ENCODE results near the gene SH3GLB1. TPM values are rescaled to one million over a fixed set of nuclear protein-coding genes. Genes with fewer than 3 reads are reported as not detected.

SH3GLB1 gene
- polyA plus RNA-seq, 6 donors from 2014 or later, result 34.7 to 52.8 (median 45.6) TPM

- Mint-ChIP-seq H3K27ac (peak overlapping the region in 3 of 6 donors; percentile 7 to 8 (median 8)), H3K27me3 (peaks cover 0 to 4% (median 0%) of the 10 kb centered on the region in 3 donors), H3K9me3 (no peaks in the 10 kb centered on the region), H3K4me3 (no peak overlapping the region), H3K36me3 (peaks cover 16% of the 10 kb centered on the region in 2 donors), H3K4me1 (no peaks in the 10 kb centered on the region)
- no peak for ATAC-seq (ENCODE audit: low read depth in 2 of 2)
- no peak for DNase-seq
These were observed 44.4 kb downstream of the SH3GLB1 start for GRCh38 chr1:86748622-86749373.

GRCh38 chr1:86750076-86750475 is 45.7 kb downstream of the SH3GLB1 start:
- Mint-ChIP-seq H3K4me1 (peaks cover under 1 to 5% (median 4%) of the 10 kb centered on the region in 3 donors), H3K36me3 (peaks cover 10 to 11% of the 10 kb centered on the region in 2 donors), H3K9me3 (no peaks in the 10 kb centered on the region), H3K27ac (peak overlapping the region in 1 of 6 donors; percentile 6), H3K4me3 (no peak overlapping the region), H3K27me3 (peaks cover 3 to 16% (median 6%) of the 10 kb centered on the region in 3 donors)
- no peak for DNase-seq
- no peak for ATAC-seq (ENCODE audit: low read depth in 2 of 2)

- no peak for ATAC-seq (ENCODE audit: low read depth in 2 of 2)
- H3K27me3 Mint-ChIP-seq, result peaks cover 5 to 16% (median 6%) of the 10 kb centered on the region in 3 donors
- H3K4me1 Mint-ChIP-seq, result peaks cover 4 to 9% (median 5%) of the 10 kb centered on the region in 3 donors
- no peak for DNase-seq
- H3K27ac Mint-ChIP-seq, result peak overlapping the region in 1 of 6 donors; percentile 6
- peaks cover 8 to 10% of the 10 kb centered on the region in 2 donors for H3K36me3 Mint-ChIP-seq
- H3K9me3 Mint-ChIP-seq, result no peaks in the 10 kb centered on the region
- no peak overlapping the region for H3K4me3 Mint-ChIP-seq
These were observed 46.2 kb downstream of the SH3GLB1 start for GRCh38 chr1:86750530-86750929.

- no peak for ATAC-seq (ENCODE audit: low read depth in 2 of 2)
- H3K36me3 Mint-ChIP-seq, result peaks cover 0 to 7% of the 10 kb centered on the region in 2 donors
- H3K4me3 Mint-ChIP-seq, result no peak overlapping the region
- no peaks in the 10 kb centered on the region for H3K9me3 Mint-ChIP-seq
- H3K4me1 Mint-ChIP-seq, result peaks cover 7 to 15% (median 10%) of the 10 kb centered on the region in 3 donors
- no peak overlapping the region for H3K27ac Mint-ChIP-seq
- DNase-seq, result no peak
- peaks cover 6 to 16% (median 9%) of the 10 kb centered on the region in 3 donors for H3K27me3 Mint-ChIP-seq
These were observed 47.5 kb downstream of the SH3GLB1 start for GRCh38 chr1:86751923-86752322.

- no peaks in the 10 kb centered on the region for H3K36me3 Mint-ChIP-seq
- no peak for ATAC-seq (ENCODE audit: low read depth in 2 of 2)
- H3K4me1 Mint-ChIP-seq, result peaks cover 7 to 15% (median 10%) of the 10 kb centered on the region in 3 donors
- H3K4me3 Mint-ChIP-seq, result no peak overlapping the region
- peaks cover 9 to 16% (median 11%) of the 10 kb centered on the region in 3 donors for H3K27me3 Mint-ChIP-seq
- H3K9me3 Mint-ChIP-seq, result no peaks in the 10 kb centered on the region
- DNase-seq, result no peak
- no peak overlapping the region for H3K27ac Mint-ChIP-seq
These were observed 49.3 kb downstream of the SH3GLB1 start for GRCh38 chr1:86753700-86754099.

- ATAC-seq (ENCODE audit: low read depth in 2 of 2), result no peak
These were observed 50.0 kb downstream of the SH3GLB1 start for GRCh38 chr1:86754265-86754974.

GRCh38 chr1:86756062-86756406 is 51.7 kb downstream of the SH3GLB1 start:
- Mint-ChIP-seq H3K9me3 (peaks cover 3 to 19% (median 5%) of the 10 kb centered on the region in 7 donors), H3K27me3 (peaks cover 9 to 22% (median 11%) of the 10 kb centered on the region in 3 donors), H3K36me3 (peaks cover 0 to 7% of the 10 kb centered on the region in 2 donors), H3K4me3 (peak overlapping the region in 2 of 8 donors; percentile 33 to 39), H3K4me1 (peaks cover 7 to 15% (median 10%) of the 10 kb centered on the region in 3 donors), H3K27ac (no peak overlapping the region)
- no peak for DNase-seq
- ATAC-seq (ENCODE audit: low read depth in 2 of 2), result no peak

More at GRCh38 chr1:86754265-86754974, 50.0 kb downstream of the SH3GLB1 start:
- Mint-ChIP-seq H3K27ac (peak overlapping the region in 1 of 6 donors; percentile 49), H3K9me3 (peaks cover 0 to 6% (median 2%) of the 10 kb centered on the region in 7 donors), H3K27me3 (peaks cover 9 to 16% (median 11%) of the 10 kb centered on the region in 3 donors), H3K36me3 (no peaks in the 10 kb centered on the region), H3K4me3 (no peak overlapping the region), H3K4me1 (peaks cover 7 to 15% (median 10%) of the 10 kb centered on the region in 3 donors)
- DNase-seq, result no peak

- H3K27ac Mint-ChIP-seq, result no peak overlapping the region
- no peak for DNase-seq
These were observed 53.1 kb downstream of the SH3GLB1 start for GRCh38 chr1:86757272-86757984.

GRCh38 chr1:86758570-86758969 is 54.2 kb downstream of the SH3GLB1 start:
- no peak overlapping the region for H3K4me3 Mint-ChIP-seq
- H3K27ac Mint-ChIP-seq, result no peak overlapping the region
- peaks cover 7 to 15% (median 10%) of the 10 kb centered on the region in 3 donors for H3K4me1 Mint-ChIP-seq
- peaks cover 9 to 26% (median 25%) of the 10 kb centered on the region in 3 donors for H3K27me3 Mint-ChIP-seq
- ATAC-seq (ENCODE audit: low read depth in 2 of 2) (no peak), DNase-seq (no peak)
- peaks cover 0 to 7% of the 10 kb centered on the region in 2 donors for H3K36me3 Mint-ChIP-seq
- peaks cover 3 to 19% (median 5%) of the 10 kb centered on the region in 7 donors for H3K9me3 Mint-ChIP-seq

More at GRCh38 chr1:86757272-86757984, 53.1 kb downstream of the SH3GLB1 start:
- Mint-ChIP-seq H3K27me3 (peaks cover 9 to 24% (median 22%) of the 10 kb centered on the region in 3 donors), H3K4me3 (no peak overlapping the region), H3K36me3 (peaks cover 0 to 7% of the 10 kb centered on the region in 2 donors), H3K4me1 (peaks cover 7 to 15% (median 10%) of the 10 kb centered on the region in 3 donors), H3K9me3 (peaks cover 3 to 19% (median 5%) of the 10 kb centered on the region in 7 donors)
- no peak for ATAC-seq (ENCODE audit: low read depth in 2 of 2)

GRCh38 chr1:86760199-86760598 is 55.8 kb downstream of the SH3GLB1 start:
- H3K27ac Mint-ChIP-seq, result no peak overlapping the region
- peaks cover 5 to 19% (median 12%) of the 10 kb centered on the region in 3 donors for H3K27me3 Mint-ChIP-seq
- H3K4me3 Mint-ChIP-seq, result no peak overlapping the region
- H3K4me1 Mint-ChIP-seq, result peaks cover 4 to 10% (median 8%) of the 10 kb centered on the region in 3 donors
- H3K9me3 Mint-ChIP-seq, result peaks cover 3 to 19% (median 5%) of the 10 kb centered on the region in 7 donors
- H3K36me3 Mint-ChIP-seq, result peaks cover 0 to 7% of the 10 kb centered on the region in 2 donors
- DNase-seq, result no peak
- no peak for ATAC-seq (ENCODE audit: low read depth in 2 of 2)

GRCh38 chr1:86762336-86762735 is 58.0 kb downstream of the SH3GLB1 start:
- no peak overlapping the region for H3K27ac Mint-ChIP-seq
- H3K9me3 Mint-ChIP-seq, result peaks cover 4 to 26% (median 10%) of the 10 kb centered on the region in 7 donors
- DNase-seq (no peak), ATAC-seq (ENCODE audit: low read depth in 2 of 2) (no peak)
- H3K4me1 Mint-ChIP-seq, result no peaks in the 10 kb centered on the region
- H3K27me3 Mint-ChIP-seq, result peaks cover 3 to 19% (median 12%) of the 10 kb centered on the region in 3 donors
- H3K4me3 Mint-ChIP-seq, result no peak overlapping the region
- peaks cover 0 to 14% of the 10 kb centered on the region in 2 donors for H3K36me3 Mint-ChIP-seq

GRCh38 chr1:86764523-86764922 is 60.1 kb downstream of the SH3GLB1 start:
- peaks cover 3 to 14% (median 12%) of the 10 kb centered on the region in 3 donors for H3K27me3 Mint-ChIP-seq
- no peak overlapping the region for H3K4me3 Mint-ChIP-seq
- no peak overlapping the region for H3K27ac Mint-ChIP-seq
- peaks cover 0 to 19% of the 10 kb centered on the region in 2 donors for H3K36me3 Mint-ChIP-seq
- H3K9me3 Mint-ChIP-seq, result peaks cover 6 to 23% (median 10%) of the 10 kb centered on the region in 7 donors
- DNase-seq (no peak), ATAC-seq (ENCODE audit: low read depth in 2 of 2) (no peak)
- no peaks in the 10 kb centered on the region for H3K4me1 Mint-ChIP-seq

- no peak for ATAC-seq (ENCODE audit: low read depth in 2 of 2)
- Mint-ChIP-seq H3K4me1 (no peaks in the 10 kb centered on the region), H3K9me3 (peaks cover 4 to 18% (median 8%) of the 10 kb centered on the region in 7 donors), H3K27me3 (peaks cover 6 to 14% (median 7%) of the 10 kb centered on the region in 3 donors), H3K36me3 (peaks cover 0 to 14% of the 10 kb centered on the region in 2 donors), H3K27ac (no peak overlapping the region), H3K4me3 (no peak overlapping the region)
- no peak for DNase-seq
These were observed 60.7 kb downstream of the SH3GLB1 start for GRCh38 chr1:86765073-86765472.

Data from naive B cell (primary cell).